NCI-H226 (cell line): ENCODE data around the gene DYNC2I2.

Experiments
- DNase-seq: peaks from one replicate; pipeline ENCODE4 v3.0.0-alpha.2; 2015

DYNC2I2 gene

DNA sequence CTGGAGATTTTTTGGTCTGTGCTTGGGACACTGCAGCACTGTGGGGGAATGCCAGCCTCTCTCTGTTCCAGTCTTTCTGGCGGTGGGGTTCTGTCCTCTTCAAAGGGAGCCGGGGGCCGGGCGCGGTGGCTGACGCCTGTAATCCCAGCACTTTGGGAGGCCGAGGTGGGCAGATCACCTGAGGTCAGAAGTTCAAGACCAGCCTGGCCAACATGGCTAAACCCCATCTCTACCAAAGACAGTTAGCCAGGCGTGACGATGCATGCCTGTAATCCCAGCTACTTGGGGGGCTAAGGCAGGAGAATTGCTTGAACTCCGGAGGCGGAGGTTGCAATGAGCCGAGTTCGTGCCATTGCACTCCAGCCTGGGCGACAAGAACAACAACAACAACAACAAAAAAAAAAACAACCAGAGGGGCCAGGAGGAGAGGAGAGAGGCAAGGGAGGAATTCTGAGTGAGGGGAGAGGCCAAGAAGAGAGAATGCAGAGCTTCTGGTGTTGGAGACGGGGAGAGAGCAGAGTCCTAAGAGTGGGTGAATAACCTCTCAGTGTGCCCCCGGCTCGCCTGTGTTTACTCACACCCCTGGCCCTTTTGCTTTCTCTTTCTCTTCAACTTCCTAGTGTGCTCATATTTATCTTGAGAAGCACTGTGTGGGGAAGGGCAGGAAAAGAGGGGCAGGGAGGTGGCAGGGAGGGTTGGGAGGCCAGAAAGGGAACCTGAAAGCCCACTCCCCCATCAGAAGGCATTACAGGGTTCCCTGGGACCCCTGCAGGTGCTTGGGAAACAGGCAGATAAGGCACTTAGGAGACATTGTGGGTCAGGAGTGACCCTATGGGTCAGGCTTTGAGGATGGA lies 29.2 kb upstream of the DYNC2I2 start:
- no peak for DNase-seq

DNA sequence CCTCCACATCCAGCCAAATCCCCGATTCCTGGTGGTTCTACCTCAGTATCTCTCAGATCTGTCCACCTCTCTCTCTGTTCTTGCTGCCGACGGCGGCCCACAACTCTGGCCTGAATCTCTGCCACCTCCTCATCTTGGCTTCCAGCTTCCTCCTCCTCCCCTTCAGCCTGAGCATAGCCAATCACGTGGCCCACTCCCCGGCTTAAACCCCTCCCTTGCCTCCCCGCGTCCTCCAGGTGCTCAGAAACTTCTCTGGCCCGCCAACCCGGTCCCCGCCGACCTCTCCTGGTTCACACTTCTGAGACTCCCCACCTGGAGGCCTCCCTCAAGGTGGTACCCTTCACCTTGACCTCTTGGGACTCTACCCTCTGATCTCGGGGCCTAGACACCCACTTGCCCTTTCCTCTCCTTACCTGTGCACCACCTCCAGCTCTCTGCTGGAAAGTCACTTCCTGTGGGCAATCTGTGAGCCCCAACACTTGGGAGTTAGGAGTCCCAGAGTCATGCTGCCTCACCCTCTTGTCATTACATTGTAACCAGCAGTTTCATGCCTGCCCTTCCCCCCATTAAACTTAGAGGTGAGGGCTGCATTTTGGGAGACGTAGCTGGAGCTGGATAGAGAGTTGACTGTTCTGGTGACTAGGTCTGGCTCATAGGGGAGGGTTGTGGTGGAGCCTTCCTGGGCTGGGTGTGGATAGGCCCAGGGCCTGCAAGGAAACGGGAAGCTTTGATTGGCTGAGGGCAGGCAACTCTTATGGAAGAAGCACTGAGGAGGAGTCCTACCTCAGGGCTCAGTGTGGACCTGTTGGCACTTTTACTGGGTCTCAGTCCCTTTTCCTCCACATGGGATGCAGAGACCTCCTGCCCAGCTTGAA lies 27.9 kb upstream of the DYNC2I2 start:
- DNase-seq = peak; percentile 88

DNA sequence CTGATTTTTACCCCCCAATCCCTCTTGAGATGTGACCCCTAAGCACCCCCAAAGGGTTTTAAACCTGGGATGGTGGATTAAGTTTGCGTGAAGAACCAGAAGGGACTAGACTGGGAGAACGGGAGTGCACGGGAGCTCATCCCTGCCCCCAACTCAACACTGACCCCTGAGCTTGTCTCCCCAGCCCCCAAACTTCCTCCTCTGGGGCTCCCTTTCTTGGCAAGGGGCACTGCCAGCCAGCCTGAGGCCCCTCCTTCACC lies 27.3 kb upstream of the DYNC2I2 start:
- no peak for DNase-seq

DNA sequence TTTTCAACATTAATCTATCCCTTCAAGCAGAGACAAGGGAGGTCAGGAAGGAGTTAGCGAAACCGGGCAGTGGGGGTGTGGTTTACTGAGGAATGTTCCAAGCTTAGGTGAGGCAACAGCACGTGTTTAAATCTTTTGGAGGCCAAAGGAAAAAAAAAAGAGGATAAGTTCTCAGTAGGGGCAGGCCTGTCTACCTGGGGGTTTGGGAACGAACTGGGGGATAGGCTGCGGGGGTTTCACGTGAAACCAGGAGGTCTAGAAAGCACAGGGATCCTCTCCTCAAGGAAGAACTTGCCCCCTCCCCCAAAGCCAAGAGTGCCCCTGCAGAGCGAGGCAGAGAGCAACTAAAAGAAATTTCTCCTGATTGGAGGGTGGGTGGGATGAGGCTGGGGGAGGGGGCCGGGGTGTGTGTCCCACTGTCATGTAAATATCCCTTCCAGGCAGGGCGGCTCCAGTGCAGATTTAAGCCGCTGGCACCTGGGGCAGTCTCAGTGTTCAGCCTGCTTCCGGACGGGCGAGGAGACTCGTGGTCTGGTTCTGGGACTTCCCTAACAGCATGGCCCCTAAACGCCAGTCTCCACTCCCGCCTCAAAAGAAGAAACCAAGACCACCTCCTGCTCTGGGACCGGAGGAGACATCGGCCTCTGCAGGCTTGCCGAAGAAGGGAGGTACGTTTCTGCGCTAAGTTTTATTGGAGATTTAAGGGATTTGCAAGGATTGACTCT lies 26.9 kb upstream of the DYNC2I2 start:
- DNase-seq = peak; percentile 87

DNA sequence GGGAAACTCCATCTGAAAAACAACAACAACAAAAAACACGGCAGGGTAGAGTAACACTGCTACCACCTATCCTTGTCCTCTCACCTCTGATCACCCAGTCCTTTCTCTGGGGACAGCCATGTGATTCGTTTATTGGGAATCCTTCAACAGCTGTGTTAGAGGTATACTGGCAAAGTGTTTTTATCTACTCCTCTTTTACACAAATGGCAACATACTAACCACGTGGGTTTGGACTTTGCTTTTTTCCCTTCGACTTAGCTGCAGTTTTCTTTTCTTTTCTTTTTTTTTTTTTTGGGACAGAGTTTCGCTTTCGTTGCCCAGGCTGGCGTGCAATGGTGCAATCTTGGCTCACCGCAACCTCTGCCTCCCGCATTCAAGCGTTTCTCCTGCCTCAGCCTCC lies 21.1 kb upstream of the DYNC2I2 start:
- DNase-seq = no peak

DNA sequence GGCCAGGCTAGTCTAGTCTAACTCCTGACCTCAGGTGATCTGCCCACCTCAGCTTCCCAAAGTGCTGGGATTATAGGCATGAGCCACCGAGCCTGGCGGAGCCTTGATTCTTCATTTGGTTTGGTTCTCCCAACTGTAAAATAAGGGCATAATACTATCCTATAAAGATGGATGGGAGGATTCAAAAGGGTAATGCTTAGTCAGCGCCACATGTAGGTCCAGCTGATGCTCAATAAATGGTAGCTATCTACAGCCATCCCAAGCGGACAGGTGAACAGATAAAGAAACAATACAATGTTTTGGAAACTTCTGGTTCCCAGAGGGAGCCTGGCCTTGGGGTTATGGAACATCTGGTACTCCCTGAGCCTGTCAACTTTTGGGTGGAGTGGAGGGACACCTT lies 18.7 kb upstream of the DYNC2I2 start:
- no peak for DNase-seq

DNA sequence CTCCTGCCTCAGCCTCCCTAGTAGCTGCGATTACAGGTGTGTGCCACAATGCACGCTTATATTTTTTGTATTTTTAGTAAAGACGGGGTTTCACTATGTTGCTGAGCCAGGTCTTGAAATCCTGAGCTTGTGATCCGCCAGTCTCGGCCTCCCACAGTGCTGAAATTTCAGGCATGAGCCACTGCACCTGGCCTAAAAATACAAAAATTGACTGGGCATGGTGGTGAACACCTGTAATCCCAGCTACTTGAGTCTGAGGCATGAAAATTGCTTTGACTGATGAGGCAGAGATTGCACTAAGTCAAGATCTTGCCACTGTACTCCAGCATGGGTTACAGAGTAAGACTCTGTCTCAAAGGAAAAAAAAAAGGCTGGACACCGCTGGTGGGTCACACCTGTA lies 13.1 kb upstream of the DYNC2I2 start:
- DNase-seq = no peak

DNA sequence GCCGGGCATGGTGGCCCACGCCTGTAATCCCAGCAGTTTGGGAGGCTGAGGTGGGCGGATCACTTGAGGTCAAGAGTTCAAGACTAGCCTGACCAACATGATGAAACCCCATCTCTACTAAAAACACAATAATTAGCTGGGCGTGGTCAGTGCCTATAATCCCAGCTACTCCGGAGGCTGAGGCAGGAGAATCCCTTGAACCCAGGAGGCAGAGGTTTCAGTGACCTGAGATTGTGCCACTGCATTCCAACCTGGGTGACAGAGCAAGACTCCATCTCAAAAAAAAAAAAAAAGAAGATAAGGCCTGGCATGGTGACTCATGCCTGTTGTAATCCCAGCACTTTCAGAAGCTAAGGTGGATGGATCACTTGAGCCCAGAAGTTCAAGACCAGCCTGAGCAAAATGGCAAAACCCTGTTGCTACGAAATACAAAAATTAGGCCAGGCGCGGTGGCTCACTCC lies 9.9 kb upstream of the DYNC2I2 start:
- DNase-seq = peak; percentile 53

DNA sequence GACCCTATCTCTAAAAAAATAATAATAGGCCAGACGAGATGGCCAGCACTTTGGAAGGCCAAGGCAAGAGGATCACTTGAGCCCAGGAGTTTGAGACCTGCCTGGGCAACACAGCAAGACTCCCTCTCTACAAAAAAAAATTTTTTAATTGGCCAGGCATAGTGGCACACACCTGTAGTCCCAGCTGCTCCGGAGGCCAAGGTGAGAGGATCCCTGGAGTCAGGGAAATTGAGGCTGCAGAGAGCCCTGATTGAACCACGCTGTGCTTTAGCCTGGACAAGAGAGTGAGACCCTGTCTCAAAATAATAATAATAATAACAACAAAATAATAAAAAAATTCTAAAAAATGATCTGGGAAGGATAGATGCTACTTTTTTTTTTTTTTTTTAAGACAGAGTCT lies 1.1 kb upstream of the DYNC2I2 start:
- DNase-seq = no peak

DNA sequence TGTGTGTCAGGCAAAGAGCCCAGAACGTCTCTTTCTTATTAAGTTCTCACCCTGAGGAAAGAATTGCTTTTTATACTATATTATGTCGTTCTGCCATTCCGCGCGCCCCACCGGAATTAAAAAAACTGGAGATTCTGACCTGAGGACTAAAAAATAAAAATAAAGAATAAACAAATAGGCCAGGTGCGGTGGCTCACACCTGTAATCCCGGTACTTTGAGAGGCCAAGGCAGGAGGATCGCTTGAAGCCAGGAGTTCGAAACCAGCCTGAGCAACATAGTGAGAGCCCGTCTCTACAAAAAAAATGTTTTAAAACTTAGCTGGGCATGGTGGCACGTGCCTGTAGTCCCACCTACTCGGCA lies 677 bp upstream of the DYNC2I2 start:
- DNase-seq = no peak

DNA sequence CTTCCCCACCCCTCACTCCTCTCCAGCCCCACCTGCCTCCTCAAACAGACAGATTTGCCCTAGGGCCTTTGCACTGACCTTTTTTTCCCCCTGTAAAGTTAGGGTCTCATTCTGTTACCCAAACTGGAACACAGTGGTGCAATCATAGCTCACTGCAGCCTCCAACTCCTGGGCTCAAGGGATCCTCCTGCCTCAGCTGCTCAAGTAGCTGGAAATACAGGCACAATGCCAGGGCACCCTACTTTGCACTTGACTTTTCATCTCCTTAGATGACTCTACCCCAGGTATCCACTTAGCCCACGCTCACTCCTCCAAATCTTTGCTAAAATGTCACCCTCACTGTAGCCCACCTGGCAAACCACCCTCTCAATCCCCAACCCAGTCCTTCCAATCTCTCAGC lies 2.2 kb downstream of the DYNC2I2 start:
- DNase-seq = no peak

GRCh38 chr9:128653908-128654307 lies 2.7 kb downstream of the DYNC2I2 start:
- DNase-seq = no peak

DNA sequence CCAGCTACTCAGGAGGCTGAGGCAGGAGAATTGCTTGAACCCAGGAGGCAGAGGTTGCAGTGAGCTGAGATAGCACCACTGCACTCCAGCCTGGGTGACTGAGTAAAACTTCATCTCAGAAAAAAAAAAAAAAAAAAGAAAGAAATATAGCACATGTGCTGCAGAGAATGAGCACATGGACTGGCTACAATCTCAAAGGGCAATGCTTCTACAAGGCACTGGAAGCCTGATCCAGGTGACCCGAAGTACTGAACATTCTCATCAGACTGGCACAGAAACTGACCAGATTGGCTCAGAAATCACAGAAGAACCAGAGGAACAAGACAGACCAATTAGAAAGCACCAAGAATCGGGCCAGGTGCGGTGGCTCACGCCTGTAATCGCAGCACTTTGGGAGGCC lies 4.8 kb downstream of the DYNC2I2 start:
- no peak for DNase-seq

GRCh38 chr9:128648206-128648605 lies 8.4 kb downstream of the DYNC2I2 start:
- DNase-seq = peak; percentile 32

GRCh38 chr9:128643519-128644300 lies 12.9 kb downstream of the DYNC2I2 start:
- DNase-seq = no peak

DNA sequence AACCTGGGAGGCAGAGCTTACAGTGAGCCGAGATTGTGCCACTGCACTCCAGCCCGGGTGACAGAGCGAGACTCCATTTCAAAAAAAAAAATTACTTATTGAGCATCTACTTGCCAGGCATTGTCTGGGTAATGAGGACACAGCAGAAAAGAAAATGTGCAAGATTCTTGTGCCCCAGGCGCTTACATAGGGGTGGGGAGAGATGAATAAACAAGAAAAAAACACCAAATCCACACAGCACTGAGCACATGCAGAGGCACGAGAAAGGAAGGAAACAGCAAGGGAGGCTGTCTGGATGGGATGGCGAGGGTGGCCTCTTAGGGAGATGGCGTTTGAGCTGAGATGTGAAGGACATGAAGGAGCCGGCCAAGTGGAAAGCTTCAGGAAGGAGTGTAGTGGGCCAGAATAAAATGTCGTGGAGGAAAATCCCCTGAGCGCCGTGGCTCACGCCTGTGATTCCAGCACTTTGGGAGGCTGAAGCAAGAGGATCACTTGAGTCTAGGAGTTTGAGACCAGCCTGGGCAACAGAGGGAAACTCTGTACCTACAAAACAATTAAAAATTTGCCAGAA lies 13.9 kb downstream of the DYNC2I2 start:
- DNase-seq = no peak

DNA sequence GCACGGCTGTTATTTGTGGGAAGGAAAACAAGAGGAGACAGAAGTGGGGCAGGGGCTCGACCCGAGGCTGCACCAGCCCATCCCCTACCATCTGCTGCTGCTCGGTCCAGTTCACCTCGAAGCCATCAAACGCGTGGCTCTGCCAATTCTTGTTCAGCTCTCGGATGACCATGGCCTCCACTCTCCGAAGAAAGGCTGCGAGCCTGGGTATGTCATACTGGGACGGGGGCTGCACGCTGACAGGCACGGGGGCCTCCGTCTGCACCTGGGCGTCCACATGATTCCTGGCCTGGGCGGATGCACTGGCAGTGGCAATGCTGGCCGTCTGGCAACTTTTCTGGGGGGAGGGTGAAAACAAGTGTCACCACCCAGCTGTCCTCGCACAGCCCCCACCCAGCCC lies 16.0 kb downstream of the DYNC2I2 start:
- DNase-seq = no peak

DNA sequence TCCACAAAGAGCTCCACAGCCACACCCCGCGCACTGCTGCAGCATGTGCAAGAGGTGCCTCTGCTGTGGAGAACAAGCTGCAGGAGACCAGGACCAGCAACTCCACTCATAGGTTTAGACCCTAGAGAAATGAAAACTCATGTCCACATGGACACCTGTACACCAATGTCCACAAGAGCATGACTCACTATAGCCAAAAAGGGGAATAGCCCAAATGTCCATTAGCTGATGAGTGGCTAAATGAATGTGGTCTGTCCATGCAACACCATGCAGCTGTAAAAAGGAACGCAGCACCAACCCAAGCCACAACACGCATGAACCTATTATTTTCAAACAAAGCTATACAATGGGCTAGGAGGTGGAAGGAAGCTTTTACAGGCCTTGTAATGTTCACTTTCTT lies 18.1 kb downstream of the DYNC2I2 start:
- no peak for DNase-seq

DNA sequence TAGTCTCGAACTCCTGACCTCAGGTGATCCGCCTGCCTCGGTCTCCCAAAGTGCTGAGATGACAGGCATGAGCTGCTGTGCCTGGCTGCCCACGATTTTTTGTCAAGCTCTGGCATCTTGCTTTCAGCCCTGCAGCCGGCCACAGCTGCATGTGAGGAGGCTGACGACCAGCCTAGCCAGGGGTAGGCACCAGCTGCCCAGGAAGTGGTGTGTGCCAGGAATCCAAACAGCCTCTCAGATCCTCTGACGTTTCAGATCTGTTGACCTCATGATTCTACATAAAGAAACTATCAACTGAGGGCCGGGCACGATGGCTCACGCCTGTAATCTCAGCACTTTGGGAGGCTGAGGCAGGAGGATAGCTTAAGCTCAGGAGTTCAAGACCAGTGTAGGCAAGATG lies 19.0 kb downstream of the DYNC2I2 start:
- peak; percentile 54 for DNase-seq

- no peak for DNase-seq
Observed at GRCh38 chr9:128636556-128637530, 19.8 kb downstream of the DYNC2I2 start.

DNA sequence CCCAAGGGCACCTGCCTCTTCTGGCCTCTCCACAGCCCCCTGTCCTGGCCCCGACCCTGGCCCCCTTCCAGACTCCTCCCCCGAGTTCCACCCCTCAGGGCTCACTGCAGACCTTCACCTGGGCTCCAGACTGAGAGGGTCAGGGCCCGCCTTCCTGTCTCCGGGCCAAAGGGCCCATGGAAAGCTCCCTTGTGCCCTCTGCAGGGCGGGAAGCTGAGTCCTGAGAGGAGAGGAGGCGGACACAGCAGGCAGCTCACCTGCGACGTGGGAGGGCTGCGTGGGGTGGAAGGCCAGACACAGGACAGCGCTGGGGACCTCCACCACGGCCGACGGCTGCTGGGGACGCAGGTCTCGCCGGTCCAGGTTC lies 20.6 kb downstream of the DYNC2I2 start:
- peak; percentile 79 for DNase-seq
